GM18520 (cell line): ENCODE measurements around the gene PLPP7.
"Not testable (repeated sequence)": the region's sequence is repeated elsewhere in the genome, so short reads cannot be mapped to it uniquely, and the experiment has no call there.

Experiments used
- ATAC-seq: cut with Tn5 transposase; IDR thresholded peaks from one replicate; pipeline ENCODE4 v1.9.1; 2021; ENCODE audit not compliant: unreplicated experiment

PLPP7 gene

DNA sequence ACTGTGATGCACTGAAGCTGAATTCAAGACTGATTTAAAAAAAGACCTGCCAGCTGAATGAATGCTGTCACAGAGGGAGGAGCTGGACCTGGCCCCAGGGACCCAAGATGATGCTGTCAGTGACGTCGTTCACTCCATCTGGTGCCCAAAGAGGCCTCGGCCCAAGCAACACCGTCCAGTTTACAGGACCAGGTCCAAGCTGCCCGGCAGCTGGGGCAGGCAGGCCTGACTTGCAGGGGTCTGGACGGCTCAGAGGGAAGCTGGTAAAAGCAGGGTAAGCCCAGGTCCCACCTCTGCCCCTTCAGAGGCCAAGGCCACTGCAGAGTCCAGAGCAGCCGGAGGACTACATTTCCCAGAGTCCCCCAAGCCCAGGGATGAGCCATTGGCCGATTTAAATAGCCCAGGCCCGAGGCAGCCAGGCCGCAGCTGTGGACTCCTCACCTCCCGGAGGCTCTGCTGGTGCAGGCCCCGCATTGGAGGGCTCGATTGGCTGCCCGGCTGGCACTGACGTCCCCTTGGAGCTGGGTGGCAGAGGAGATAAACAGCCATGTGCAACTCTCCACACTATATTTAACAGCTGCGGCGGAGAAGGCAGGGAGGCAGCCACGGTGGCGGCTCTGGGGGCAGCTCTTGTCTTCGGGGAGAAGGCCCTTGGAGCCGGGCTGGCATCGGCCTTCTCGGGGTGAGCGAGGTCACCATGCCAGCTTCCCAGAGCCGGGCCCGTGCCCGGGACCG, at the start of gene PLPP7:
PLPP7 (plus strand) TSS at position 423 of the 735 bp plus-strand sequence; CDS start at position 698, 275 bp downstream.
- no peak for ATAC-seq

DNA sequence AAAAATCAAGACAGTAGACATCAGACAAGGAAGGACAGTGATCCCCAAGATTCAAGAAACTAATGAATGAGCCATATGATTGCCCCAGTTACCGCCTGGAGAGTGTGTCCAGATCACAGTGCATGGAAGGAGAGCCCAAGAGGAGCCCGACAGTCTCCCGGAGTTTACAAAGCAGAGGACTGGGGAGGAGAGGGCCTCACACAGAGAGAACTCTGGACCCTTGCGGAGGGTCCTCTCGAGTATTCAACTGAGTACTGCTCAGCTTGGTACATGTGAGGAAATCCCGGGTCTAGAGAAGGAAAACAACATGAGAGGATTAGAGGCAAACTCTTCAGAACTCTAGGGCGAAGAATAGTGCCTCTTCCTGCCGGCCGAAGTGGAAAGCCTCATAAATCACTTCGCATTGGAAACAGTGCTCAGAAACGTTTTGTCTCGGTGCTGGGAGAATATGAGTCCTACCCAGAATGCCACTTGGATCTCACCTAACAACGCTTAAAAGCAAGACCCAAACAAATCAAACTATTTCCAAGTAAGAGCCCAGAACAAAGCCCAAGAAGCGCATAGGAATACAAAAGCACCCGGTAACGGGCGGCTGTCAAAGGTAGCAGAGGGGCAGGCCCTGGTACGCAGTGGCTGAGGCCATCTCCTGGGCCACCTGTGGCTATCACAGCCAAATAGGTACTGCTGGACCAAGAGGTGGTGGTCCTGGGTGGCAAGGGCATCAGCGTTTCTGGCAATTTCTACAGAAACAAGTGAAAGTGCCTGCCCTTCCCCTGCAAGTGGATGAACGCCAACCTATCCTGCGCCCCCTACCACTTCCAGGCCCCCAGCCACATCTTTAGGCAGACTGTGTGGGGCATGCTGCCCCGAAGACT, 49.2 kb upstream of the PLPP7 start:
- no peak for ATAC-seq

DNA sequence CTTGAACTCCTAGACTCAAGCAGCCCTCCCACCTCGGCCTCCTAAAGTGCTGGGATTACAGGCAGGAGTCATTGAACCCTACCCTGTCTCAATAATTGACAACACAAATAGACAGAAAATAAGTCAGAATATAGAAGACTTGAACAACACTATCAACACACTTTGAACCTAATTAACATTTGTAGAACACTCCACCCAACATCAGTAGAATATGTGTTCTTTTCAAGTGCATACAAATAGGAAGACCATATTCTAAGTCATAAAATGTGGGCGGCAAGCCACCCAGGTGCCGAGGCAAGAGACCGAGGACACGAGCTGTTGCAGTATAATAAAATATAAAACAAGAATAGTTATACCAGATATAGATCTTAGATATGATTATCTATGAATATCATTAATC, 45.2 kb upstream of the PLPP7 start:
- not testable (repeated sequence) for ATAC-seq

DNA sequence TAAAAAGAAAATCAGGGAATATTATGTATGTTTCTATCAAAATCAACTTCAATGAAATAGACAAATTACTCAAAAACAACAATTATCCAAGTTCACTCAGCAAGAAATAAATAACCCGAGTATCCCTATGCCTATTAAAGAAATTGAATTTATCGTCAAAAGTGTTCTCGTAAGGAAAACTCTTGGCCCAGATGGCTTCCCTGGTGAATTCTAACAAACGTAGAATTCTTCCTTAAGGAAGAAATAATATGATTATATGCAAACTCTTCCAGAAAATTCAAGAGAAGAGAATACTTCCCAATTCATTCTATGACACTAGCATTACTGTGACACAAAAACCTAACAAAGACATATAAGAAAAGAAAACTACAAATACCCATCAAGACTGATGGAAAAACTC, 42.9 kb upstream of the PLPP7 start:
- no peak for ATAC-seq

DNA sequence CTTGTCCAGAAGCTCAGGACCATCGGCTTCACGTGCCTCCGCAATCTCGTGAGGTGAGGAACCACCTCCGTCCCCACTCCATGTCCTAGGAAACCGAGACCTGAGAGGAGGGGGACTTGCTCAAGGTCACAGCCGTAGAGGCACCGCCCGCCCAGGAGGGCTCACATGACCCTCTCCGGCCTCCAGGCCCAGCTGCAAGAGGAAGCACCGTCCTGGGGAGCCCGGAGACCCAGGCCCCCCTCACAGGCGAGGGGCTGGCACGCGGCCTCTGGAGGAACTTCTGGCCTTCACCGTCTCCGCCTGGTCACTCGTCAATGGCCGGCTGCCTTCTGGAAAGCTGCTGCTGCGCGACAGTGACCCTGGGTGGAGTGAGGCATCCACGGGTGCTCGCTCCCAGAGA, 37.4 kb upstream of the PLPP7 start:
- ATAC-seq, result no peak

DNA sequence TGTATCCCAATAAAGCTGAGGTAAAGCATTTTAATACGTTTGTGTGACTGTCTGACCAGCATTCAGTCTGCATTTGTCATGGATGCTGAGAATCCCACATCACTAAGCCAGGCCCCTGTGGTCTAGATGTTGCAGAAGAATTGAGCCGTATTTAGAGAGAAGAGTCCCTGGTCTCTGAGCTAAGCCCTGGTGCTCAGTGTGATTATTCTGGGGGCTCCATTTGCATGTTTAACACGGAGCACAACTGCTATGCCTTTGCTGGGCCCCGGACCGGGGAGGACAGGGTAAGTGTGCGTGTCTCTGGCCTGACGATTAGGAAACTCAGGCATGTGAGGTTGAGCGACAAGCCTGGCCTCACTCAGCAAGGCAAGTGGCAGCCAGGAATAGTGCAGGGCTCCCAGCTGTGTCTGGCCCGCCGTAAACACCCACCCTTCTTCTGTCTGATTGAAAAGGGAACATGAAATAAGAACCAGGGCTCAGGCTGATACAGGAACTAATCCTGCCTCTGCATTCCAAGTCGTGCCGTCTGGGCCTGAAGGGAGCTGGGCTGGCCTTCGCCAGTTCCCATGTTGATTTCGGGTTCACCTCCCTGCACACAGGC, 35.5 kb upstream of the PLPP7 start:
- no peak for ATAC-seq

DNA sequence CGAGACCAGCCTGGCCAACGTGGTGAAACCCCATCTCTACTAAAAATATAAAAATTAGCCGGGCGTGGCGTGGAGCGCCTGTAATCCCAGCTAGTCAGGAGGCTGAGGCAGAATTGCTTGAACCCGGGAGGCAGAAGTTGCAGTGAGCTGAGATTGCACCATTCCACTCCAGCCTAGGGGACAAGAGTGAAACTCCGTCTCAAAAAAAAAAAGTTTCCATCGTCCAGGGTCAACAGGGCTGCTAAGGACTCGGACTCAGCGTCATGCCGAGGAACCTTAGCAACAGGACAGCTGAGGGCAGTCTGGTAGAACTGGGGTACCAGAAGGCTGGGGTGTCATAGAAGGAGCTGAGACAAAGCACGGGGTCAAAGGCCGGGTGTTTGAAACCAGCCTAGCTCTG, 34.9 kb upstream of the PLPP7 start:
- ATAC-seq, result no peak

DNA sequence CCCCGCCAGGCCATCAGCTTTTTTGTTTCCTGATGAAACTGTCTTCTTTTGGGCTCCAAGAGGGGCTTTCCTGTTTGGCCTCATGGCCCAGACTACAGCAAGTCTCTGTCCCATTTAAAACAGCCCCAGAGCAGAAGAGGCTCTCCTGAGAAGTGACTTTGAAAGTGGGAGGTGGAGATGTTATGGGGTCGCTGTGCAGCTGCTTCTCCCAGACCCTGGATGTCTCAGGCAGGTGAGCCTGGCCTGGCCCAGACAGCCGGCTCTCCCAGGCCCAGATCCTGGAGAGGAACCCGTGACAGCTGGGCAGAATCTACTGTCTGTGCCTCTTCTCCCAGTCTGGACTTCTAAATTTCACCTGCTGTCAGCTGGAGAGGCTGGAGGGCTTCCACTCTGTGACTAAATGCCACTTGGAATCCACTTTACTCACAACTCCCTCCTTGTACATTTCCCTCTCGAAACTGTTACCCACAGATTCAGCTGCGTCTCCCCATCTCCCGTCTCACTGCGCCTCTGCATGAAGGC, 33.8 kb upstream of the PLPP7 start:
- no peak for ATAC-seq

DNA sequence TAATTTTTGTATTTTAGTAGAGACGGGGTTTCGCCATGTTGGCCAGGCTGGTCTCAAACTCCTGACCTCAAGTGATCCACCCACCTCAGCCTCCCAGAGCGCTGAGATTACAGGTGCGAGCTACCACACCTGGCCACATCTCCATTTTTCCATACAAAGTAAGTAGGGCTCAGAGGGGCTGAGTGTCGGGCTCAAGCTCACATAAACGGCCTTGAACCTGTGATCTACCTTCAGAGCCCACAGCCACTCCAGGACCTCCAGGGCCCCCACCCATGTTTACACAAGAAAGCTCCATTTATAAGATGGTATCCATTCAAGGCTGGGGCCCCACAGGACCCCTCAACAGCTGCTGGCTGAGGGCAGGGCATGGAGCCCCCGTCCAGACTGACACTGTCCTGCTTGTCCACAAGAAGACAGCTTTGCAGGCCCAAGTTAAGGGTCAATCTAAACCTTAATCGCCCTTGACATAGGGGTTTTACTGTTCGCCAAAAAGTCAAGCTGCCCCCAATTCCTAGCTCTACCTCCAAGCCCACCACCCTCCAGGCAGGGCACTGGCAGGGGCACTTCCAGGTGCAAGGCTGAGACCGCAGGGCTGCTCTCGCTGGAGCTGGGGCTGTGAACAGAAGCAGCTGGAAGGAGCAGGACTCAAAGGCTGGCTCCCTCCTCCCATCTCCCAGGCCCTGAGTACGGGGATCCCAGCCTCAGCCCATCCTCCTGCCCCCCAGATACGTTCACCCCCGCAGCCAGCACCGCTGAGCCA, 32.1 kb upstream of the PLPP7 start:
- no peak for ATAC-seq

DNA sequence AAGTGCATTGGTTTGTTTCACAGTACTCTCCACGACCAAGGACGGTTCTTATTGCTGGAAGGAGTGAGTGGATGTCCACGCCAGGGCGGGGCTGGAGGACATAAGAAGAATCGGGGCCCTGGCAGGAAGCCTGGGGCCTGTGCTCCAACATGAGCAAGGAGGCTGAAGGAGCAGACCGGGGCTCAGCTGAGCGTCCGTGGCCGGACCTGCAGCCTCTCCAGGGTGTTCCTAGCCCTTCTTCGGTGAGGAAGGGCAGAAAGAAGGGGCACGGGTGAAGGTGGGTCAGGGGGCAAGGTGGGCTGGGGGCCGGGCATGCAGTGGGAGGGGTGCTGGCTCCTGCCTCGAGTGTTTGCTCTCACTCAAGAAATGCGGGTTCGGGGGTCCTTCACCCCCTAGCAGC, 31.3 kb upstream of the PLPP7 start:
- ATAC-seq, result no peak

DNA sequence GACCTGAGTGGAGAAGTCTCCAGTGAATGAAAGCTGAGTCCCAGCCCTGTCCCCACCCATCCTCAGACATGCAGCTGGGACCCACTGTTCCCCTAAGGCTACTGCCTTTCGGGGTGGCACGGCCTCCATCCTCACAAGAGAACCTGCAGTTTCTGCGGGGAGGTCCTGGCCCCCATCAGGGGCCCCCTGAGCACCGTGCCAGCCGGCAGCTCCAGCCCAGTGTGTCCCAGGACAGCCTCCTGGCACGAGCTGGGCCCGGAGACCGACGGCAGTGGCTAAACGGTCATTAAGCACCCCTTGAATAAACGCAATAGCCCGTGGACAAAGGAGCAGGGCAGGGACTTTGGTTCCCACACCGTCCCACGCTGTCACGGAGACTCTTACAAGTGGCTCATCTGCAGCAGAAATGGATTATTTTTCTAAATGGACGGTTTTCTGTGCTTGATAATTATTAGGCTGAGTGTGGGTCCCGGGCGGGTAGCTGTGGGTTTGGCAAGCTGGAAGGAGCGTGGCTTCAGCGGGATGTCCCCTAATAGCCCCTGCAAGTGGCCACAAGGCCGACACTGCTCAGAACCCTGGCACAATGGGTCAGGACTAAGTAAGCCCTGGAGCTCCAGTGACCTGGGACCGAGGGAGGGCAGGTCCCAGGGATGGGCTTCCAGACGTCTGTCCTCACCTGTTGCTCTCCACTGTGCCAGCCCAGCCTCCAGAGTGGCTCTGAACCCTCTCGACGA, 30.7 kb upstream of the PLPP7 start:
- no peak for ATAC-seq

DNA sequence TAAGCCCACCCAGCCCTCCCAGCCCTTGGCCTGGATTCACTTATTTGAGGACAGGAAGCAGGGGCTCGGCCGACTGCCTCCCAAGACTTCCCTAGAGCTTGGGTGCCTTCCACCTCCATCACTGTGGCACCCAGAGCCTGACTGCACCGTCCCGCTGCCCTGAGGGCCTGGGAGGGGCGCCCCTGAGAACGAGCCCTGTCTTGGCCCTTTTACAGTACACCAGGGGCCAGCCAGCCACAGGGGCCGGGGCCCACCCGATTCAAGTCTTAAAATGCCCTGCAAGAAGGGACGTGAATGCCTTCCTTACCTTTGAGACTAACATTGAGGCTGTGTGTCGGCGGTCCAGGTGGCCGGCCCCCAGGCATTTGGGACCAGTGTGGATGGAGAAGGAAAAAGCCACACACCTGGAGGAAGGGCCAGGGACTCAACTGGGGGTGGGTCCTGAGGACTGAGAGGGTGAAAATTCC, 30.1 kb upstream of the PLPP7 start:
- ATAC-seq, result no peak

DNA sequence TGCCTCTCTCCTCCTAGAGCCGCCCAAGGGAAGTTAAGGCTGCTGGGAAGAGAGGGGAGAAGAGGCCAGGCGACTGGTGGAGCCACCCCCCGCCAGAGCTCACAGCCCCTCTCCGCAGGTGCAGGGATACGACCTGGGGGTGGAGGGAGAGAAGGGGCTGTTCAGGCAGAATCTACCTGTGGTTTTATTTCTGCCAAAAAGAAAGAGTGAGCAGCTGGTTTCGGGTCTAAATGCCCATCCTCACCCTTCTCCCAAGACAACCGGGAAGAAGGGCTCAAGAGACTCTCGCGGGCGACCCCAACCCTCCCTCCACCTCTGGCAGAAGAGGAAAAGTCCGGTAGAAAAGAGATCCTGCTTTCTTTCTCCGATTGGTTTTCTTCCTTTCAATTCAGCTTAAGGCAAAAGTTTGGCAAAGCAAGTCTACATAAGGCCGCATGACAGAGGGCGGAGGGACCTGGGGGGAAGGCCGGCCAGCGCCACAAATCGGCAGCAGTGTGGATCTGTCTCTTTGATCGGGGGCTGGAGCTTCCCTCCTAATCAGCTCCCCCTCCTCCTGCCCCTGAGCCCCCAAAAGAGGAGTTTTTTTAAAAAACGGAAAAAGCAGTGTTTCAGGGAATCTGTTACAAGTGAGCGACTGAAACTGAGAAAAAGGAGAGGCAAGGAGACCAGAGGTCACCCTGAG, 29.5 kb upstream of the PLPP7 start:
- no peak for ATAC-seq

DNA sequence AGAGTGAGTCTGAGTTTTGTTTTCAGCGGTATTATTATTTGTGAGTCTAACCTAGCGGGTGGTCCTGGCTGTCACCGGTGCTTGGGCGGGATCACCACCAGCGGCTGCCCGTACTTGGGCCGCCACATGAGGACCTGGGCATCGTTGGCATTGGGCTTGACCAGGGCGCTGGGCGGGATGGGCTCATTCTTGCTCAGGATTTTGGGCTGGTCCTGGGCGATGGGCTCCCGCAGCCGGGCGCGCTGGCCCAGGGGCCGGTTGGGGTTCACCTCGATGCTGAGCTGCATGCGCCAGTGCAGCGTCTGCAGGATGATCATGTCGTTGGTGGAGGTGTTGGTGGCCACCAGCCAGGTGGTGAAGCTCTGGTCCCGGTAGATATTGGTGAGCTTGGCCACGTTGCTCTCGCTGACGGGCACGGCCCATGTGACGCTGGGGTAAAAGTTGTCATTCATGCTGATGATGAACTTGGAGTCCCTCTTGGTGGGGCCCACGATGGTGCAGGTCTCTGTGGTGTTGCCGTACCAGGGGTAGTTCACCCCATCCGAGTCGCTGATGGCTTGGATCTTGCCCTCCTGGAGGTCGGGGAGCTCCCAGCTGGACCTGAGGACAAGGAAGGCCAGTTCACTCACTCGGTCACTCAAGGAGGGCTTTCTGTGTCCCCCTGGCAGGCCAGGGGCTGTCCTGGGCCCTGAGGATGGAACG, 28.6 kb upstream of the PLPP7 start:
- ATAC-seq, result no peak

DNA sequence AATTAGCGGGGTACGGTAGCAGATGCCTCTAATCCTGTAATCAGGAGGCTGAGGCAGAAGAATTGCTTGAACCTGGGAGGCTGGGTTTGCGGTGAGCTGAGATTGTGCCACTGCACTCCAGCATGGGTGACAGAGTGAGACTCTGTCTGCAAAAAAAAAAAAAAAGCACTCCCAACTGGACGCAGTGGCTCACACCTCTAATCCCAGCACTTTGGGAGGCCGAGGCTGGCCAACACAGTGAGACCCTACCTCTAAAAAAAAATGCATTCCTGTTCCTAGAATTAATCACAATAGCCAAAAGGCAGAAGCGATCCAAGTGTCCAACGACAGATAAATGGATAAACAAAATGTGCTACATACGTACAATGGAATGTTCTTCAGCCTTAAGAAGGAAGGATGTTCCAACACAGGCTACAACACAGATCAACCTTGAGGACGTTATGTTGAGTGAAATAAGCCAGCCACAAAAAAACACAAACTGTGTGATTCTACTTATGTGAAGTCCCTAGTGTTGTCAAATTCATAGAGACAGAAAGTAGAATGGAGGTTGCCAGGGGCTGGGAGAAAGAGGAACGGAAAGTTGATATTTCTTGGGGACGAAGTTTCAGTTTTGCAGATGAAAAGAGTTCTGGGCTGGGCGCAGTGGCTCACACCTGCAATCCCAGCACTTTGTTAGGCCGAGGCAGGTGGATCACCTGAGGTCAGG, 27.0 kb upstream of the PLPP7 start:
- no peak for ATAC-seq

DNA sequence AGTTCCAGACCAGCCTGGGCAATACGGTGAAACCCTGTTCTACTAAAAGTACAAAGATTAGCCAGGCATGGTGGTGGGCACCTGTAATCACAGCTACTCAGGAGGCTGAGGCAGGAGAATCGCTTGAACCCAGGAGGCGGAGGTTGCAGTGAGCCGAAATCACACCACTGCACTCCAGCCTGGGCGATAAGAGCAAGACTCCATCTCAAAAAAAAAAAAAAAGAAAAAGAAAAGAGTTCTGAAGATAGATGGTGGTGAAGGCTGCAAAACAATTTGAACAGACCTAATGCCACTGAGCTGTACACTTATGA, 26.5 kb upstream of the PLPP7 start:
- ATAC-seq, result not testable (repeated sequence)

DNA sequence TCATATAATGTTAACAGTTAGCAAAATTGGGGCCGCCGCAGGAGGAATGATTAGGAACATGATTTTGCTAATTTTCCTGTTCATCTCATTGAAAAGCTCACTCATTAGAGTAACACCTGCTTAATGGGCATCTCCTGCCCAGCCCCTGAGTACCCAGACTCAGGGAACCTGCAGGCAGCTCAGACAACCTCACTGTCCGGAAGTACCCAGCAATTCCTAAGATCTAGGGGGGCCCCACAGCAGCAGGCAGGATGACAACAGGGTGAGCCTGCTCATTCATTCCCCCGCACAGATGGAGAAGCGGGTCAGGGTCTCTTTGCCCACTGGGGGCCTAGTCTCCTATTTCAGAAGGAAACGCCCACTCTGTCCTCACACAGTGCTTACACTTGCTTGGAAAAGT, 25.8 kb upstream of the PLPP7 start:
- no peak for ATAC-seq

DNA sequence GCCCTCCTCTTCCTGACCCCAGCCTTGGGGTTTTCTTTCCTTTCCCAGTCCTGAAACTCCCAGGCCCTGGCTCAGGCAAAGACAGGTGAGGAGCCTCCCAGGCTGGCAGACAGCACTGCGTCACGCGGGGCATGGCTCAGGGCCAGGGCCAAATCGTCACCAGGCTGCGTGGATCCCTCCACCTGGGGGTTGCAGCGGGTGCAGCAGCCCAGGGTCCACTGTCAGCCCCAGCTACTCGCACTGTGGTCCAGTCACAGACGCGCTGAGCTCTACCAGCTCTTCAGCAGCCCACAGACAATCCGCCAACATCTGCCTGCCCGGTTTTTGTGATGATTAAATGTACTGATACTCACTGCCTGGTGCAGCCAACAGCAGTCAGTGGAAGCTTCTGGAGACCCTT, 25.3 kb upstream of the PLPP7 start:
- no peak for ATAC-seq
